HepG2 (cell line): Measurements from ENCODE around the gene NDUFB10. TPM values are rescaled to one million over a fixed set of nuclear protein-coding genes. Genes with fewer than 3 reads are reported as not detected.
"Not testable (repeated sequence)": the region's sequence is repeated elsewhere in the genome, so short reads cannot be mapped to it uniquely, and the experiment has no call there.

ENCODE experiments used
- ATAC-seq: fragments of 200-7000 bp; cut with Tn5 transposase; 3 replicates; pipeline ENCODE4 v1.9.1; 2020; ENCODE audit warnings: mild to moderate bottlenecking, moderate library complexity
- BruUV-seq: library from RNA; stranded (reverse); fragments of 400-500 nt; replicated peaks from 2 replicates; lab custom pipeline; 2021; lab: Mats Ljungman, UMichigan
- CTCF ChIA-PET: fragments of 300-600 bp; formaldehyde crosslinking; extraction: SDS; loops from one replicate; lab custom pipeline; 2021; ENCODE audit warnings: low total read pairs, inconsistent platforms, low intra/inter-chr PET ratio; lab: Yijun Ruan, JAX
- POLR2A ChIA-PET: fragments of 350-600 bp; sonication (Branson Sonifier 250); formaldehyde crosslinking; loops from one replicate; lab custom pipeline; 2020; ENCODE audit warnings: antibody characterized with exemption, inconsistent platforms; lab: Yijun Ruan, JAX
- DNase-seq: peaks from one replicate; pipeline ENCODE4 v3.0.0-alpha.2; 2015; ENCODE audit warnings: low spot score
- FAIRE-seq: peaks from 3 replicates; lab custom pipeline; 2011; peaks lifted over from hg19 to GRCh38; lab: Jason Lieb, UNC
- H2AFZ ChIP-seq: one replicate; pipeline ENCODE4 v1.6.1; 2011; ENCODE audit warnings: low read length, inconsistent platforms
- H3K27ac ChIP-seq: fragments of 300-600 bp; 3 replicates; pipeline ENCODE4 v1.8.0; 2011; ENCODE audit warnings: mixed run types, mild to moderate bottlenecking, mixed read lengths, low read length, inconsistent platforms; ENCODE audit not compliant: insufficient read depth; ENCODE audit errors: extremely low read length
- H3K27me3 ChIP-seq, 2 experiments: fragments of 200-600 bp in 1 of 2; 2 replicates in 1 of 2; 3 replicates in 1 of 2; pipeline versions ENCODE4 v1.6.0 to v1.8.0; 2011; ENCODE audit warnings: low read length in 2 of 2, mild to moderate bottlenecking in 2 of 2, moderate library complexity in 2 of 2, inconsistent platforms in 1 of 2; ENCODE audit not compliant: insufficient read depth in 2 of 2, control insufficient read depth in 1 of 2
- H3K36me3 ChIP-seq, 2 experiments: fragments of 200-600 bp in 1 of 2; replicated peaks in 1 of 2; 2 replicates in 1 of 2; 3 replicates in 1 of 2; pipeline versions ENCODE4 v1.5.1 to v1.8.0; 2011; ENCODE audit warnings: low read length in 2 of 2, inconsistent platforms in 1 of 2; ENCODE audit not compliant: insufficient read depth in 2 of 2, control insufficient read depth in 1 of 2
- H3K4me1 ChIP-seq: 2 replicates; pipeline ENCODE4 v1.5.1; 2012; ENCODE audit warnings: low read length, inconsistent platforms; ENCODE audit not compliant: insufficient read depth
- H3K4me2 ChIP-seq: 2 replicates; pipeline ENCODE4 v1.6.0; 2011; ENCODE audit warnings: low read depth, low read length, inconsistent platforms
- H3K4me3 ChIP-seq, 3 experiments: fragments of 200-600 bp in 1 of 3; sonication (generic), shearing (Covaris generic) in 1 of 3; replicated peaks in 1 of 3; 2 replicates each; pipeline ENCODE4 v1.5.1; 2011 to 2016; ENCODE audit warnings: low read length in 3 of 3, inconsistent platforms in 2 of 3, low read depth in 2 of 3, mild to moderate bottlenecking in 2 of 3, control low read depth in 1 of 3, mixed read lengths in 1 of 3; ENCODE audit not compliant: insufficient read depth in 1 of 3
- H3K79me2 ChIP-seq: one replicate; pipeline ENCODE4 v1.6.1; 2011; ENCODE audit warnings: low read length, inconsistent platforms; ENCODE audit not compliant: insufficient read depth
- H3K9ac ChIP-seq: 2 replicates; pipeline ENCODE4 v1.6.0; 2011; ENCODE audit warnings: mild to moderate bottlenecking, low read depth, low read length, inconsistent platforms; ENCODE audit not compliant: insufficient read depth
- H3K9me3 ChIP-seq: 2 replicates; pipeline ENCODE4 v1.5.1; 2012; ENCODE audit warnings: mild to moderate bottlenecking, low read length
- H4K20me1 ChIP-seq: 2 replicates; pipeline ENCODE4 v1.6.0; 2011; ENCODE audit warnings: inconsistent platforms, mild to moderate bottlenecking, low read length, moderate library complexity; ENCODE audit not compliant: insufficient read depth
- AGO2 ChIP-seq: fragments of 200-400 bp; formaldehyde crosslinking; optimal IDR thresholded peaks from 2 replicates; pipeline ENCODE3; 2017; ENCODE audit warnings: mild to moderate bottlenecking, low read depth, low read length, moderate library complexity
- HNRNPL ChIP-seq: fragments of 200-400 bp; formaldehyde crosslinking; IDR thresholded peaks from 2 replicates; pipeline ENCODE4 v1.6.1; 2017; ENCODE audit warnings: mild to moderate bottlenecking, low read depth, low read length
- HNRNPLL ChIP-seq: fragments of 200-400 bp; formaldehyde crosslinking; IDR thresholded peaks from 2 replicates; pipeline ENCODE4 v1.6.1; 2017; ENCODE audit warnings: mild to moderate bottlenecking, low read depth, low read length; ENCODE audit not compliant: poor library complexity, severe bottlenecking
- POLR2A ChIP-seq, 2 experiments: IDR thresholded peaks; 2 replicates each; pipeline ENCODE4 v1.6.1; 2011; ENCODE audit warnings: low read depth in 2 of 2, low read length in 2 of 2, mild to moderate bottlenecking in 1 of 2, moderate library complexity in 1 of 2; ENCODE audit not compliant: insufficient read depth in 1 of 2
- RBFOX2 ChIP-seq: fragments of 200-400 bp; formaldehyde crosslinking; IDR thresholded peaks from 2 replicates; pipeline ENCODE4 v1.6.1; 2017; ENCODE audit warnings: low read depth, mild to moderate bottlenecking, low read length
- UBTF ChIP-seq: sonication (generic); formaldehyde crosslinking; IDR thresholded peaks from 2 replicates; pipeline ENCODE4 v1.4.0; 2020; ENCODE audit warnings: mild to moderate bottlenecking, missing genetic modification reagents
- ZBTB38 ChIP-seq: sonication (generic); formaldehyde crosslinking; IDR thresholded peaks from 2 replicates; pipeline ENCODE4 v1.5.1; 2020; ENCODE audit warnings: mild to moderate bottlenecking, missing genetic modification reagents
- ZFY ChIP-seq: sonication (generic); formaldehyde crosslinking; IDR thresholded peaks from 2 replicates; pipeline ENCODE4 v1.4.0; 2020; ENCODE audit warnings: missing genetic modification reagents
- ZNF574 ChIP-seq: sonication (generic); formaldehyde crosslinking; IDR thresholded peaks from 2 replicates; pipeline ENCODE4 v1.4.0; 2020; ENCODE audit warnings: missing genetic modification reagents
- ZNF687 ChIP-seq: sonication (generic); formaldehyde crosslinking; IDR thresholded peaks from 2 replicates; pipeline ENCODE4 v1.5.1; 2020; ENCODE audit warnings: mild to moderate bottlenecking, missing genetic modification reagents, moderate library complexity
- WGBS: methylation state at CpG from one replicate; pipeline ENCODE4 v1.1.6; 2017; ENCODE audit warnings: low lambda C conversion rate; 5-methylcytosine and 5-hydroxymethylcytosine counted together
- in situ Hi-C: cut with HindIII; loops from 2 replicates; pipeline ENCODE4 v1.10.0; 2017; ENCODE audit warnings: low pct_unique_long_range_greater_than_20kb; ENCODE audit not compliant: extremely low pct_ligation_motif_present
- intact Hi-C: fragments of 100-400 bp; cut with micrococcal nuclease; formaldehyde crosslinking; loops from one replicate; pipeline ENCODE4 v1.10.0; 2022; ENCODE audit not compliant: unreplicated experiment
- polyA plus RNA-seq, 8 experiments: library from polyadenylated mRNA; depleted of rRNA in 3 of 8; stranded (reverse) in 7 of 8; unstranded in 1 of 8; fragments of >200 nt; fragmentation: Illumina TruSeq in 4 of 8; extraction: Trizol in 4 of 8; gene quantifications; 2 replicates each; pipeline versions ENCODE4 v1.2.1 to v1.2.3, GENCODE V29; 2011 to 2016; ENCODE audit warnings: low read depth in 4 of 8, missing spikeins in 1 of 8, mixed read lengths in 1 of 8; ENCODE audit not compliant: insufficient read depth in 1 of 8
- total RNA-seq, 5 experiments: library from RNA; depleted of rRNA; stranded (reverse); fragments of >200 nt; fragmentation: Illumina TruSeq; extraction: Trizol; gene quantifications; 2 replicates each; pipeline ENCODE4 v1.2.3, GENCODE V29; 2016; ENCODE audit warnings: low read depth in 1 of 5

NDUFB10 gene
- total and polyA plus RNA-seq, 2 of the 13 experiments (the other 11 are each of a cell fraction or from before 2014, with no cell fraction given), result 68.6 to 157 TPM

- H2AFZ ChIP-seq, H3K27me3 ChIP-seq, in situ Hi-C loops, FAIRE-seq, intact Hi-C loops, ATAC-seq, CTCF ChIA-PET, H3K9me3 ChIP-seq, DNase-seq: not testable (repeated sequence)
- Histone ChIP-seq H3K4me3 (peak overlapping the region; percentile 84 to 94 (median 92); a peak in 3 of 6 replicates), H3K79me2 (peaks cover 43% of the 10 kb centered on the region), H3K9ac (peak overlapping the region; percentile 92), H3K4me2 (peak overlapping the region; percentile 94), H3K4me1 (peaks cover 51% of the 10 kb centered on the region), H3K36me3 (peaks cover 3 to 19% of the 10 kb centered on the region in 2 experiments; a peak in 3 of 5 replicates), H3K27ac (peak overlapping the region; percentile 88), H4K20me1 (peaks cover 34% of the 10 kb centered on the region)
- TSS peak; percentile 78 for BruUV-seq
- WGBS, result 68% methylated on average over 12 of the region's 37 CpGs
- POLR2A ChIA-PET, result interaction anchor here (0.7 to 7.4 kb wide), 7 partner anchors 9 to 193 kb away, joined by 3 to 139 read pairs (median 5); partner anchors contain the start of genes GFER, MSRB1, TBL3 and TRAF7
- TF ChIP-seq ZFY (CRISPR knock-in tag), result peak; percentile 25; the same call in 1 of the 2 replicates
- peak; percentile 95 for TF ChIP-seq ZBTB38 (CRISPR knock-in tag)
- 0 out of 2 replicates have a peak, but pooled peaks have one; percentile 57 for TF ChIP-seq HNRNPL
- TF ChIP-seq ZNF687 (CRISPR knock-in tag), result peak; percentile 14; the same call in 1 of the 2 replicates
- TF ChIP-seq POLR2A (IDR thresholded peaks at IDR 0.05; ENCODE audit: insufficient read depth in 1 of 2, low read depth in 2 of 2, low read length in 2 of 2), result peak in 1 of 2 experiments; percentile 62; a peak in 3 of 4 replicates
- TF ChIP-seq AGO2, result peak; percentile 89
- peak; percentile 75 for TF ChIP-seq RBFOX2
- peak; percentile 16 for TF ChIP-seq HNRNPLL
- TF ChIP-seq UBTF (CRISPR knock-in tag), result peak; percentile 22; the same call in 1 of the 2 replicates
- TF ChIP-seq ZNF574 (CRISPR knock-in tag), result peak; percentile 1; the same call in 1 of the 2 replicates
Measured at GRCh38 chr16:1962161-1963153, 3.1 kb downstream of the NDUFB10 start.
